ENCODE measurements around the gene XPO1. TPM values are rescaled to one million over a fixed set of nuclear protein-coding genes. Genes with fewer than 3 reads are reported as not detected.

XPO1 gene
- total and polyA plus RNA-seq, 2 experiments from 2014 or later, result 115 to 485 TPM

DNA sequence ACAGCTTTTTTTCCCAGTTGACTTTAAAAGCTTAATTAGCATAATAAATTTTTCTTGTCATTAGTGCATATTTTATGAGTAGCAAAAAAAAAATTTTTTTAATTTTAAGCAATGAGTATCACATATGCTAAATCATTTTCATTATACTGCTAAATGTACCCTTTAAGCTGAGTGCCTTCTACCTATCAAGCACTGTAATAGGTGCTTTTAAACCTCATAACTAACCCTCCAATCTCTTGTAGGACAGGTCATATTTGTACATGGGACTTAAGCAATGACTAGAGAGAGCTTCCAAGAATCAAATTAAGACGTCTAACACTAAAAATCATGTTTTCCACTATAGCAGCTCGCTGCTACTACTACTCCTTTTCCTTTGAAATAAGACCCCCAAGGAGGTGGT lies 7.4 kb downstream of the XPO1 start:
- Histone ChIP-seq H3F3A (replicated peaks; ENCODE audit: low read depth) (no peaks in the 10 kb centered on the region), H3K4me3 (peak overlapping the region; percentile 18; the same call in 1 of the 2 replicates), H3K4me2 (peak overlapping the region; percentile 61), H3K27ac (ENCODE audit: low read depth) (0 out of 2 replicates have a peak overlapping the region, but pooled peaks have one; percentile 27), H3K36me3 (ENCODE audit: insufficient read depth) (peaks cover 20% of the 10 kb centered on the region; the same call in 1 of the 2 replicates), H3K79me2 (replicated peaks; ENCODE audit: insufficient read depth) (peaks cover 100% of the 10 kb centered on the region), H4K20me1 (replicated peaks; ENCODE audit: insufficient read depth) (peaks cover 81% of the 10 kb centered on the region), H3K9me2 (ENCODE audit: insufficient read depth) (no peaks in the 10 kb centered on the region), H3K4me1 (ENCODE audit: insufficient read depth) (peaks cover 26% of the 10 kb centered on the region), H3K27me3 (ENCODE audit: insufficient read depth) (no peaks in the 10 kb centered on the region), H2AFZ (no peak overlapping the region)
- Mint-ChIP-seq H3K36me3 (ENCODE audit: low read depth) (peaks cover 84% of the 10 kb centered on the region), H3K9me3 (no peaks in the 10 kb centered on the region), H3K27ac (no peak overlapping the region), H3K27me3 (ENCODE audit: insufficient read depth, low read depth, poor library complexity) (no peaks in the 10 kb centered on the region), H3K4me3 (peak overlapping the region; percentile 21; the same call in 1 of the 3 replicates), H3K4me1 (peaks cover 33% of the 10 kb centered on the region; the same call in 2 of the 3 replicates)
- TF ChIP-seq ZNF114 (CRISPR knock-in tag; IDR thresholded peaks at IDR 0.05) (no peak), STAT1 (IDR thresholded peaks at IDR 0.05; ENCODE audit: unreplicated experiment) (no peak), CREB1 (CRISPR knock-in tag; IDR thresholded peaks at IDR 0.05; ENCODE audit: low read depth) (no peak), POLR2AphosphoS5 (IDR thresholded peaks at IDR 0.05; ENCODE audit: low read depth) (no peak)
- TF ChIP-seq, protein P1, sequence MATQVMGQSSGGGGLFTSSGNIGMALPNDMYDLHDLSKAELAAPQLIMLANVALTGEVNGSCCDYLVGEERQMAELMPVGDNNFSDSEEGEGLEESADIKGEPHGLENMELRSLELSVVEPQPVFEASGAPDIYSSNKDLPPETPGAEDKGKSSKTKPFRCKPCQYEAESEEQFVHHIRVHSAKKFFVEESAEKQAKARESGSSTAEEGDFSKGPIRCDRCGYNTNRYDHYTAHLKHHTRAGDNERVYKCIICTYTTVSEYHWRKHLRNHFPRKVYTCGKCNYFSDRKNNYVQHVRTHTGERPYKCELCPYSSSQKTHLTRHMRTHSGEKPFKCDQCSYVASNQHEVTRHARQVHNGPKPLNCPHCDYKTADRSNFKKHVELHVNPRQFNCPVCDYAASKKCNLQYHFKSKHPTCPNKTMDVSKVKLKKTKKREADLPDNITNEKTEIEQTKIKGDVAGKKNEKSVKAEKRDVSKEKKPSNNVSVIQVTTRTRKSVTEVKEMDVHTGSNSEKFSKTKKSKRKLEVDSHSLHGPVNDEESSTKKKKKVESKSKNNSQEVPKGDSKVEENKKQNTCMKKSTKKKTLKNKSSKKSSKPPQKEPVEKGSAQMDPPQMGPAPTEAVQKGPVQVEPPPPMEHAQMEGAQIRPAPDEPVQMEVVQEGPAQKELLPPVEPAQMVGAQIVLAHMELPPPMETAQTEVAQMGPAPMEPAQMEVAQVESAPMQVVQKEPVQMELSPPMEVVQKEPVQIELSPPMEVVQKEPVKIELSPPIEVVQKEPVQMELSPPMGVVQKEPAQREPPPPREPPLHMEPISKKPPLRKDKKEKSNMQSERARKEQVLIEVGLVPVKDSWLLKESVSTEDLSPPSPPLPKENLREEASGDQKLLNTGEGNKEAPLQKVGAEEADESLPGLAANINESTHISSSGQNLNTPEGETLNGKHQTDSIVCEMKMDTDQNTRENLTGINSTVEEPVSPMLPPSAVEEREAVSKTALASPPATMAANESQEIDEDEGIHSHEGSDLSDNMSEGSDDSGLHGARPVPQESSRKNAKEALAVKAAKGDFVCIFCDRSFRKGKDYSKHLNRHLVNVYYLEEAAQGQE (IDR thresholded peaks at IDR 0.05; ENCODE audit: unreplicated experiment), result no peak
- DNase-seq (ENCODE audit: low spot score) (no peak), ATAC-seq (no peak)

DNA sequence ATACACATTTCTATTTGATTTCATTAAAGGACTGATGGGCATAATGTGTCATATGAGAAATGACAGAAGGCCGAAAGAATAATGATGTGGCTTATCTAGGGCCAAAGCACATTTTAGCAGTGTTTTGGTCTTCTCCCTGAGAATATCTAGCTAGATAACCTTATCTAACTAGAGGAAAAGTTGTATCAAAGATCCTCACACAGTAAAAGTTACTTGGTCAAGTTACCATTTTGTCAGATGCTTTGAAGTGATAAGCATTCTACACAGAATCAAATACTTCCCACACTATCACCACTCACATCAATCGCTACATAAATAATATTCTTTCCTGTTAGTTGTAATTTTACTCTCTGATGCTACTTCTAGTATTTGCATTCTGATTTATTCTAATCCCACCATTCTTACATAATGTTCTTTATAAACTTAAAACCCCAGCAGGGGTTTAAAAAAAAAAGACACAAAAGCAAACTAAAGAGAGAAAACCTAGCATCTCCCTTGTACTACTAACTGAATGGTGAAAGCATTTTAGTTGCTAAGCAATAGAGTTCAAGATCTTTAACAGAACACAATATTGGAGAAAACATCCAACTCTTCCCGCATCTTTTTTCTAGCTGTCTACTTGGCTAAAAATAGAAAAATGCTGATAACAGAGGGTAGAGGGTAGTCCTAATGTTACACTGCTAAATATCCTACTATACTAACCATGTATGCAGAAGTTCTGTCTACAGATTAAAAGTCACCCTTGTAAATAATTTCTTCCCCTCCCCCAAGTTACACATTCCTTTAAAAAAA lies 8.0 kb downstream of the XPO1 start:
- H3K27ac ChIP-seq (ENCODE audit: low read depth), result peak overlapping the region; percentile 74
- no peak overlapping the region for H3K4me3 ChIP-seq
- no peak overlapping the region for H3K27ac Mint-ChIP-seq
- H3F3A ChIP-seq (replicated peaks; ENCODE audit: low read depth), result no peaks in the 10 kb centered on the region
- no peak for DNase-seq (ENCODE audit: low spot score)
- peaks cover 80% of the 10 kb centered on the region for H4K20me1 ChIP-seq (replicated peaks; ENCODE audit: insufficient read depth)
- H3K4me3 Mint-ChIP-seq, result peak overlapping the region; percentile 21; the same call in 1 of the 3 replicates
- peaks cover 84% of the 10 kb centered on the region for H3K36me3 Mint-ChIP-seq (ENCODE audit: low read depth)
- no peak overlapping the region for H2AFZ ChIP-seq
- ATAC-seq, result no peak
- peaks cover 26% of the 10 kb centered on the region for H3K4me1 ChIP-seq (ENCODE audit: insufficient read depth)
- H3K27me3 ChIP-seq (ENCODE audit: insufficient read depth), result no peaks in the 10 kb centered on the region
- TF ChIP-seq POLR2AphosphoS5 (IDR thresholded peaks at IDR 0.05; ENCODE audit: low read depth), result 0 out of 2 replicates have a peak, but pooled peaks have one; percentile 10
- TF ChIP-seq CTCF (conservative IDR thresholded peaks at IDR 0.05; ENCODE audit: low read depth in 2 of 2), result no peak
- peaks cover 100% of the 10 kb centered on the region for H3K79me2 ChIP-seq (replicated peaks; ENCODE audit: insufficient read depth)
- peaks cover 31% of the 10 kb centered on the region; the same call in 2 of the 3 replicates for H3K4me1 Mint-ChIP-seq
- peak overlapping the region; percentile 61 for H3K4me2 ChIP-seq
- H3K27me3 Mint-ChIP-seq (ENCODE audit: insufficient read depth, low read depth, poor library complexity), result no peaks in the 10 kb centered on the region
- H3K9me3 Mint-ChIP-seq, result no peaks in the 10 kb centered on the region
- H3K9me2 ChIP-seq (ENCODE audit: insufficient read depth), result no peaks in the 10 kb centered on the region
- peaks cover 20% of the 10 kb centered on the region; the same call in 1 of the 2 replicates for H3K36me3 ChIP-seq (ENCODE audit: insufficient read depth)

Data from GM23338 (cell line).